CD8-positive, alpha-beta memory T cell (primary cell): ENCODE data around the gene P2RX6. TPM values are rescaled to one million over a fixed set of nuclear protein-coding genes. Genes with fewer than 3 reads are reported as not detected.
"Not testable (repeated sequence)": the region's sequence is repeated elsewhere in the genome, so short reads cannot be mapped to it uniquely, and the experiment has no call there.

Source experiments
- CTCF ChIA-PET: fragments of 350-600 bp; sonication (Branson Sonifier 250); formaldehyde crosslinking; loops from one replicate; lab custom pipeline; 2021; ENCODE audit warnings: antibody characterized with exemption; lab: Charles Lee
- POLR2A ChIA-PET: fragments of 350-600 bp; sonication (Branson Sonifier 250); formaldehyde crosslinking; loops from one replicate; lab custom pipeline; 2021; ENCODE audit warnings: antibody characterized with exemption; lab: Charles Lee
- DNase-seq, 5 donors: peaks; one replicate each; pipeline versions ENCODE4 v3.0.0 to v3.0.0-alpha.2; 2020 to 2022; ENCODE audit warnings: mixed read lengths in 1 of 5
- H3K27ac ChIP-seq: one replicate; pipeline ENCODE4 v1.7.0; 2013; ENCODE audit warnings: low read depth, mild to moderate bottlenecking, low read length, moderate library complexity
- H3K27me3 ChIP-seq: 2 replicates; pipeline ENCODE4 v1.7.0; 2013; ENCODE audit warnings: low read length, mild to moderate bottlenecking; ENCODE audit not compliant: insufficient read depth, poor library complexity, severe bottlenecking
- H3K36me3 ChIP-seq: 2 replicates; pipeline ENCODE4 v1.7.0; 2013; ENCODE audit warnings: mild to moderate bottlenecking, low read length, moderate library complexity; ENCODE audit not compliant: insufficient read depth
- H3K4me1 ChIP-seq: 2 replicates; pipeline ENCODE4 v1.7.0; 2013; ENCODE audit warnings: mild to moderate bottlenecking, low read length, moderate library complexity; ENCODE audit not compliant: insufficient read depth
- H3K4me3 ChIP-seq: 2 replicates; pipeline ENCODE4 v1.7.0; 2013; ENCODE audit warnings: mild to moderate bottlenecking, low read length
- H3K9me3 ChIP-seq: 2 replicates; pipeline ENCODE4 v1.7.0; 2013; ENCODE audit warnings: mild to moderate bottlenecking, low read length
- H3K27ac Mint-ChIP-seq, 8 donors: one replicate each; pipeline ENCODE4 v1.8.0; 2020 to 2021; ENCODE audit warnings: mixed read lengths in 8 of 8, mild to moderate bottlenecking in 6 of 8, inconsistent platforms in 3 of 8, moderate library complexity in 3 of 8
- H3K27me3 Mint-ChIP-seq, 2 donors: one replicate each; pipeline ENCODE4 v1.8.0; 2020 to 2021; ENCODE audit warnings: mixed read lengths in 2 of 2, mild to moderate bottlenecking in 1 of 2, moderate library complexity in 1 of 2
- H3K36me3 Mint-ChIP-seq, 3 donors: one replicate each; pipeline ENCODE4 v1.8.0; 2020 to 2021; ENCODE audit warnings: mixed read lengths in 3 of 3, inconsistent platforms in 1 of 3, mild to moderate bottlenecking in 1 of 3
- H3K4me1 Mint-ChIP-seq, 3 donors: one replicate each; pipeline ENCODE4 v1.8.0; 2020 to 2021; ENCODE audit warnings: mixed read lengths in 3 of 3, inconsistent platforms in 1 of 3, mild to moderate bottlenecking in 1 of 3
- H3K4me3 Mint-ChIP-seq, 7 donors: one replicate each; pipeline ENCODE4 v1.8.0; 2020 to 2021; ENCODE audit warnings: mixed read lengths in 7 of 7, mild to moderate bottlenecking in 6 of 7, moderate library complexity in 4 of 7, inconsistent platforms in 2 of 7
- H3K9me3 Mint-ChIP-seq, 5 donors: one replicate each; pipeline ENCODE4 v1.8.0; 2020 to 2022; ENCODE audit warnings: mixed read lengths in 5 of 5, mild to moderate bottlenecking in 3 of 5, moderate library complexity in 2 of 5, inconsistent platforms in 1 of 5
- polyA plus RNA-seq: library from polyadenylated mRNA; unstranded; fragments of 300-500 nt; fragmentation: Illumina TruSeq; gene quantifications from one replicate; pipeline ENCODE4 v1.2.3, GENCODE V29; 2021
- total RNA-seq, 2 experiments: library from RNA; stranded (reverse); gene quantifications; one replicate each; pipeline ENCODE4 v1.2.3, GENCODE V29; 2021

P2RX6 gene
- total and polyA plus RNA-seq, 3 experiments from 2014 or later: 0.24 to 0.35 (median 0.33) TPM

DNA sequence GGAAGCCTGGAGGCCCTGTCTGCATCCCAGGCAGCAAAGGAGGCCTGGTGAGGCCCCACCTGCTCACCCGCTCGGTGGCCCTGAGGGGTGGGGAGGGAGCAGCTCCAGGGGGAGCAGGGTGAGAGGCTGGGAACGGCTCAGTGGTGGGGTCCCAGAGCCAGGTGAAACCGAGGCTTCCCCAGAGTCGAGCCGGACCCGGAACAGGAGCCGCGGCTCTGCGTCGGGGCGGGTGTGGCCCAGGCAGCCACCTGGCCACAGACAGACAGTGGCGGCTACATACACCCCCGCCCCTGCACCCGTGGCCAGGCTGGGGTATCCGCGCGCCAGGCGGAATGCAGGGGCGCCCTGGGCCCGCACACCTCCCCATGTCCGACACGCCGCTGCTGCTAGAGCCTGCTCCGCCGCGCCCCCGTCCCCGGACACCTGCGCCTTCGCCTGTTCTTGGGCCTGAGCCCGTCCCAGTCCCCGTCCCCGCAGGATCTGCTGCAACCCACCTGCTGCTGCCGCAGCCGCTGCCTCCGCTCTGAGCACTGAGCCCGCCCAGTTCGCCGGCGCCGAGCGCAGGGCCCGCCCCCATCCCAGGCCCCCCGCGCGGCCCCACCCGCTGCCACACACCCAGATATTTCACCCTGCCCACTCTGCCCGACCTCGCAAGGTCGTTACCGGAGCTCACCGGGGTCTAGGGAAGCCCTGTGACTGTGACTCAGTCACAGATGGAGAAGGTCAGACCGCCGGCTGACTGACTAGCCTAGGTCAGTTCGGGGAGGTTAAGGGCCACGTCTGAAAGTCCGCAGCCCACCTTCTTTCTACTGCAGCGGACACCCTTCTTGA is 17.3 kb downstream of the P2RX6 start, which contains the start of gene SLC7A4:
TSS of gene SLC7A4 (minus strand) at position 525 of the 831 bp plus-strand sequence. CDS start 749 bp downstream, outside the sequence.
- CTCF ChIA-PET: interaction anchor here (0.9 kb wide), 1 partner anchor 1225 kb away, joined by 4 read pairs; no protein-coding TSS in a partner anchor
- Mint-ChIP-seq H3K27ac (no peak within 1 kb of the TSS), H3K9me3 (no peaks in the 10 kb centered on the region), H3K4me1 (peaks cover 3 to 21% (median 4%) of the 10 kb centered on the region in 3 donors), H3K27me3 (peaks cover 33 to 34% of the 10 kb centered on the region in 2 donors), H3K36me3 (no peaks in the 10 kb centered on the region), H3K4me3 (peak within 1 kb of the TSS in 5 of 7 donors; percentile 15 to 84 (median 43))
- Histone ChIP-seq H3K4me3 (no peak within 1 kb of the TSS), H3K36me3 (no peaks in the 10 kb centered on the region), H3K27ac (no peak within 1 kb of the TSS), H3K4me1 (no peaks in the 10 kb centered on the region), H3K27me3 (peaks cover 18% of the 10 kb centered on the region), H3K9me3 (no peaks in the 10 kb centered on the region)
- POLR2A ChIA-PET: no interaction called here
- no peak for DNase-seq

DNA sequence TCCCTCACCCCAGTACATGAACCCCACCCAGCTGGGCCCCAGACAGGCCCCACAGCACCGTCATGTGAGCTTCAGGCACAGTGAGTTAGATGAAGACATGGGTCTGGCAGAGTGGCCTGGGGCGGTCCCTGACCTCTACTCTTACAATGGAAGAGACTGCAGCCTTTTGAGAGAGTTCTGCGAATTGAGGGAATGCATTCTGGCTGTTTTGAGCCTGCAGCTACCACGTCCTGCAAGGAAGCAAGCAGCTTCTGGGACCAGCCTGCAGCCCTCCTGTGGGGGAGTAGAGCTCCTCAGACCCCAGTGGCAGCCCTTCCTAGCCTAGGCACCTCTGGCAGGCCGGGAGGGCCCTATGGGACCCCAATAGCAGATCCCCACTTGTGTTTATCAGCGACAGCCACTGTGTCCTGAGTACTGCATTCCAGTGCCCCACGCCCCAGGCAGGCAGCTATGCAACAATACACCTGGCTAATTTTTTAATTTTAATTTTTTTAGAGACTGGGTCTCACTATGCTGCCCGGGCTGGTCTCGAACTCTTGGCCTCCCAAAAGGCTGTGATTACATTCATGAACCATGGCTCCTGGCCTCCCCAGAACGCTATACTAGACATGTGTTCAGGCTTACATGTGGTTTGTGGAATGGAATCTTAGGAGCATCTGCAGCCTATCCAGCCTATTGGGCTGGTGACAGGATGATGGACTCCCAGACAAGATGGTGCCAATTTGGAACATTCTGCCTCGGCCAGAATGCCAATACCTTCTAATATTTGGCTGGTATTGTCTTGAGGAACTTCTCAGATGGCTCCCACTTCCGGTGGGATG is 18.1 kb downstream of the P2RX6 start:
- H3K4me1 ChIP-seq: peaks cover 3% of the 10 kb centered on the region
- H3K27ac ChIP-seq: no peak overlapping the region
- no peaks in the 10 kb centered on the region for H3K9me3 ChIP-seq
- H3K4me1 Mint-ChIP-seq: peaks cover 3 to 21% (median 4%) of the 10 kb centered on the region in 3 donors
- H3K4me3 Mint-ChIP-seq: peak overlapping the region in 2 of 7 donors; percentile 43 to 68
- no peaks in the 10 kb centered on the region for H3K36me3 Mint-ChIP-seq
- DNase-seq: no peak
- H3K27ac Mint-ChIP-seq: no peak overlapping the region
- no peak overlapping the region for H3K4me3 ChIP-seq
- ChIA-PET POLR2A (no interaction called here), CTCF (interaction anchor here (0.9 kb wide), 1 partner anchor 1226 kb away, joined by 4 read pairs; no protein-coding TSS in a partner anchor)
- H3K27me3 ChIP-seq: peaks cover 18% of the 10 kb centered on the region
- peaks cover 34% of the 10 kb centered on the region in 2 donors for H3K27me3 Mint-ChIP-seq
- no peaks in the 10 kb centered on the region for H3K9me3 Mint-ChIP-seq
- H3K36me3 ChIP-seq: no peaks in the 10 kb centered on the region

DNA sequence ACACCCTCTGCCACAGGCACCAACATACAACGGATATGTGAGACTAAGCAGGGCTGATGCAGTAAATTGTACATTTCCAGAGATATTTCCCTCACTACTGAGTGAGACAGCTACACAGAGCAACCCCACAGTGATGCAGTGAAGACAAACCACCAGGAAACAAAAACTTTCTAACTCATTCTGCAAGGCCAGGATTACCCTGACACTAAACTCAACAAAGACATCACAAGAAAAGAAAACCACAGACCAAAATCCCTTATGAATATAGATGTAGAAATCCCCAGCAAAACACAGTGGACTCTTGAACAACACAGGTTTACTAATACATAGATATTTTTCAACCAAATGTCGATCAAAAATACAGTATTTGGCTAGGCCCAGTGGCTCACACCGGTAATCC is 18.9 kb downstream of the P2RX6 start:
- POLR2A ChIA-PET: no interaction called here
- Histone ChIP-seq H3K4me3 (no peak overlapping the region), H3K36me3 (no peaks in the 10 kb centered on the region), H3K9me3 (no peaks in the 10 kb centered on the region), H3K4me1 (peaks cover 9% of the 10 kb centered on the region), H3K27ac (no peak overlapping the region), H3K27me3 (peaks cover 18% of the 10 kb centered on the region)
- Mint-ChIP-seq H3K9me3 (no peaks in the 10 kb centered on the region), H3K27me3 (peaks cover 38 to 40% of the 10 kb centered on the region in 2 donors), H3K27ac (peak overlapping the region in 1 of 8 donors; percentile 38), H3K4me3 (no peak overlapping the region), H3K36me3 (no peaks in the 10 kb centered on the region), H3K4me1 (peaks cover 3 to 21% (median 4%) of the 10 kb centered on the region in 3 donors)
- CTCF ChIA-PET: no interaction called here
- DNase-seq: no peak

DNA sequence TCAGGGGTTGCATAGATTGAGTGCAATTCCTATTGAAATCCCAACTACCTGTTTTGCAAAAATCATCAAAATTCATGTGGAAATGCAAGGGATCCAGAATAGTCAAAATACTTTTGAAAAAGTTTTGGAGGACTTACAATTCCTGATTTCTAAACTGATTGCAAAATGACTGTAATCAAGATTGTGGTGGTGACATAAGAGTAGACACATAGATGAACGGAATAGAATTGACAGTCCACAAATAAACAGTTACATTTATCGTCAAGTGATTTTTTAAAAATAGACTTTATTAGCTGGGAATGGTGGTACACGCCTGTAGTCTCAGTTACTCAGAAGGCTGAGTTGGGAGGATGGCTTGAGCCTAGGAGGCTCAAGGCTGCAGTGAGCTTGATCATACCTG is 20.0 kb downstream of the P2RX6 start:
- no peaks in the 10 kb centered on the region for H3K9me3 ChIP-seq
- peaks cover 35 to 36% of the 10 kb centered on the region in 2 donors for H3K27me3 Mint-ChIP-seq
- H3K27me3 ChIP-seq: peaks cover 18% of the 10 kb centered on the region
- H3K27ac ChIP-seq: no peak overlapping the region
- peaks cover 3 to 21% (median 4%) of the 10 kb centered on the region in 3 donors for H3K4me1 Mint-ChIP-seq
- no peak overlapping the region for H3K4me3 ChIP-seq
- peak in 1 of 5 donors; percentile 17 for DNase-seq
- ChIA-PET CTCF (no interaction called here), POLR2A (no interaction called here)
- no peaks in the 10 kb centered on the region for H3K36me3 Mint-ChIP-seq
- peaks cover 9% of the 10 kb centered on the region for H3K4me1 ChIP-seq
- no peaks in the 10 kb centered on the region for H3K9me3 Mint-ChIP-seq
- H3K27ac Mint-ChIP-seq: no peak overlapping the region
- H3K4me3 Mint-ChIP-seq: no peak overlapping the region
- no peaks in the 10 kb centered on the region for H3K36me3 ChIP-seq

DNA sequence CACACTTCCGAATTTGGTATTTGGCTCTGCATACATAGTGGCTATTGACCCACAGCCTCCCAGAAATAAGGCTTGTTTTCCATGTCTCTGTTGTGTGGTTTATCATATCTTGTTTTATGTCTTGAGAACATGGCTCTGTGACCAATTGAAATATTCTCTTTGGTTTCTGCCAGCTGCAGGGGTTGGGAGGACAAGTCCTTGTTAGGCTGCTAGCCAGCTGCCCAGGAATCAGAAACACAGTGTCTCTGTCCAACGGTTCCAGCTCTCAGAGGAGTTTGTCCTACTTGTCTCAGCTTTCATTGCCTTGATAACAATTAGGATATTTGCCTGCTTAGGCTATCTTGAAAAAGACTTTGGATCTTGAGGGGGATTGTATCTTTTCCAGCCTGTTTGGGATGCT is 23.4 kb downstream of the P2RX6 start:
- no peaks in the 10 kb centered on the region for H3K36me3 ChIP-seq
- H3K27ac ChIP-seq: peak overlapping the region; percentile 11
- Mint-ChIP-seq H3K4me3 (no peak overlapping the region), H3K36me3 (no peaks in the 10 kb centered on the region), H3K27me3 (peaks cover 26 to 34% of the 10 kb centered on the region in 2 donors), H3K9me3 (no peaks in the 10 kb centered on the region), H3K27ac (no peak overlapping the region), H3K4me1 (peaks cover 3 to 5% (median 4%) of the 10 kb centered on the region in 3 donors)
- no peak for DNase-seq
- no peaks in the 10 kb centered on the region for H3K9me3 ChIP-seq
- H3K27me3 ChIP-seq: peaks cover 2% of the 10 kb centered on the region
- ChIA-PET POLR2A (no interaction called here), CTCF (no interaction called here)
- no peak overlapping the region for H3K4me3 ChIP-seq
- H3K4me1 ChIP-seq: peaks cover 9% of the 10 kb centered on the region

DNA sequence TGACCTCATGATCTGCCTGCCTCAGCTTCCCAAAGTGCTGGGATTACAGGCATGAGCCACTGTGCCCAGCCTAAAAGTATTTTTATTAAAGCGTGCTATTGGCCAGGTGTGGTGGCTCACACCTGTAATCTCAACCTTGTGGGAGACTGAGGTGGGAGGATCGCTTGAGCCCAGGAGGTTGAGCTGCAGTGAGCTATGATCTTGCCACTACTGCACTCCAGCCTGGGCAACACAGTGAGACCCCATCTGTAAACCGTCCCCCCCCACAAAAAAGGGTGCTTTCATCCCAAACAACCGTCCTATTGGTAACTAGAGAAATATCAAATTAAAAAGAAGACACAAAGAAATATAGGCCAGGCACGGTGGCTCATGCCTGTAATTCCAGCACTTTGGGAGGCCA is 24.2 kb downstream of the P2RX6 start:
- H3K36me3 Mint-ChIP-seq, H3K9me3 Mint-ChIP-seq, H3K4me3 ChIP-seq, H3K9me3 ChIP-seq, H3K4me3 Mint-ChIP-seq, CTCF ChIA-PET, POLR2A ChIA-PET, H3K4me1 ChIP-seq, H3K36me3 ChIP-seq, H3K27ac Mint-ChIP-seq, DNase-seq, H3K27me3 ChIP-seq, H3K27ac ChIP-seq: not testable (repeated sequence)
- Mint-ChIP-seq H3K27me3 (peaks cover 22 to 37% of the 10 kb centered on the region in 2 donors), H3K4me1 (peaks cover 5 to 11% (median 11%) of the 10 kb centered on the region in 3 donors)

DNA sequence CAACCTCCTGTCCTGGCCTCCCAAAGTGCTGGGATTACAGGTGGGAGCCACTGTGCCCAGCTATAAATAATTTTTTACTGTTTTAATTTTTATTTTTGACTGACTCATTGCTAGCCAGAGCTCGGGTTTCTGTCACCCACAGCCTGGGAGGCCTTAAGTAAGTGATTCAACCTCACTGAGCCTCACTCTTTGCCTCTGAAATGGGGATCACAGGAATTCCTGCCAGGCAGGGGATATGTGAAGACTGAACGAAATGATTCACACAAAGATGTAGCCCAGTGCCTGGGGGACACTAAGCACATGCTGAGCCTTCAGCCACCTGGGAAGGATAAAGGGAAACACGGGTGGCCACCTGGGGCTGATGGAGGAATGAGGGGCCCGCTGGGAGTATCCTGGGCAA is 27.0 kb downstream of the P2RX6 start:
- H3K4me1 ChIP-seq: peaks cover 20% of the 10 kb centered on the region
- H3K9me3 Mint-ChIP-seq: no peaks in the 10 kb centered on the region
- no peaks in the 10 kb centered on the region for H3K36me3 ChIP-seq
- H3K4me3 ChIP-seq: no peak overlapping the region
- ChIA-PET CTCF (no interaction called here), POLR2A (no interaction called here)
- H3K27ac Mint-ChIP-seq: no peak overlapping the region
- H3K27me3 Mint-ChIP-seq: peaks cover 14 to 39% of the 10 kb centered on the region in 2 donors
- H3K36me3 Mint-ChIP-seq: no peaks in the 10 kb centered on the region
- peaks cover 9% of the 10 kb centered on the region for H3K27me3 ChIP-seq
- no peak for DNase-seq
- no peak overlapping the region for H3K4me3 Mint-ChIP-seq
- no peaks in the 10 kb centered on the region for H3K9me3 ChIP-seq
- peaks cover 19 to 28% (median 26%) of the 10 kb centered on the region in 3 donors for H3K4me1 Mint-ChIP-seq
- no peak overlapping the region for H3K27ac ChIP-seq
